Fibroblast of skin of right quadriceps (primary cell): Measurements from ENCODE around the gene TMEM132D.
"Not testable (repeated sequence)": the region's sequence is repeated elsewhere in the genome, so short reads cannot be mapped to it uniquely, and the experiment has no call there.

Source experiments
- DNase-seq: peaks from one replicate; pipeline ENCODE4 v3.0.0-alpha.2; 2013

The TMEM132D gene

DNA sequence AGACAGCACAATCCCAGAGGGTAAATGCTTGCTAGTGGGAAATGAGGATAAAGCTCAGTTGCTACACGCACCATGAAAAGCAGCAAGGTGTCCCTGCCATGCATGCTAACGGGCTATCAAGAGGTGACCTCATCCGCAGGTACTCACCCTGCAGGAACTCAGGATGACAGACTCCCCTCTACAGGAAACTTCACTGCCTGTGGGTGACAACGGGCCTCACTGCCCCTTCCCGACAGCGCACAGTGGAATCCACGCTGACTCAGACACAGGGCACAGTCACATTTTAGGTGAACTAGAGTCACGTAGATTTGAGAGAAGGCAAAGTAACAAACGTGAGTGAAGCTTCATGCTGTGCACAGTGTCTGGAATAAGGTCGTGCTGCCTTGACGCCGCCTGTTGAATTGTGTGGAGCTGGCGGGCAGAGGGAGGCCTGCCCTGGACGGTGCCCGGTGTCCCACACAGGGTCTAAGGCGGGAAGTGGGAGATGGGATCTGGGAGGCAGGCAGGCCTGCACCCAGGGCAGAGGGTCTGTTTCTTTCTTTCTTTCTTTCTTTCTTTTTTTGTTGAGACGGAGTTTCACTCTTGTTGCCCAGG lies 331.8 kb downstream of the TMEM132D start:
- DNase-seq, result no peak

DNA sequence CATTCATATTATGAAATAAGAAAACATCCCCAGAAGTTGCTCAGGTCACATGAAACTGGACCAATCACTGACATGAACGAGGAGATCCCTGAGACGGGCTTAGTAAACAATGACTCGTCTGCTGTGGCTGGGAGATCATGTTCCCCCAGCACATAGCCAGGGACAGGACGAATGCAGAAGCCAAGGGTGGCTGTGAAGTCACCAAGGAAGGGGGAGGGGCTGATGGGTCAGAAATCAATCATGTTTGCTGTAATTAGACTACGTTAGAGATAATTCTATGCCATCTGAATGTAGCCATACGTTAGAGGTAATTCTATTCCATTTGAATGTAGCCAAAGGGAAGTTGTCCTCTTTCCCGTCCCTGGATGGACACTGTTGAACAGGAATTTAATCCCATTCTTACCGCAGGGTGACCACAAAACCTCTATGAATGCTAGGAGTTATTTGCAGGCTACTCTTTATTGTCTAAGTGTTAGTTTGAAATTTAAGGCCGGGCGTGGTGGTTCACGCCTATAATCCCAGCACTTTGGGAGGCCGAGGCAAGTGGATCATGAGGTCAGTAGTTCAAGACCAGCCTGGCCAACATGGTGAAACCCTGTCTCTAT lies 332.9 kb downstream of the TMEM132D start:
- no peak for DNase-seq

DNA sequence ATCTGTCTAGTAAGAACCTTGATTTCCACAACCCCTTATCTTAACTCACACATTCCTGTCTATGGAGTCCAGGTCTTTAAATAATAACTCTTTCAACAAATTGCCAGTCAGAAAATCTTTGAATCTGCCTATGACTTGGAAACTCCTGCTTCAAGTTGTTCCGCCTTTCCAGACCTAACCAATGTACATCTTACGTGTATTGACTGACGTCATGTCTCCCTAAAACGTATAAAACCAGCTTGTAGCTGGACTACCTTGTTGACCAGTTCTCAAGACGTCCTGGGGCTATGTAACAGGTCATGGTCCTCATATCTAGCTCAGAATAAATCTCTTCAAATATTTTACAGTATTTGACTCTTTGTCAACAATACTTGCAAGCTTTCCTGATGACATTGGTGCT lies 337.0 kb downstream of the TMEM132D start:
- no peak for DNase-seq

DNA sequence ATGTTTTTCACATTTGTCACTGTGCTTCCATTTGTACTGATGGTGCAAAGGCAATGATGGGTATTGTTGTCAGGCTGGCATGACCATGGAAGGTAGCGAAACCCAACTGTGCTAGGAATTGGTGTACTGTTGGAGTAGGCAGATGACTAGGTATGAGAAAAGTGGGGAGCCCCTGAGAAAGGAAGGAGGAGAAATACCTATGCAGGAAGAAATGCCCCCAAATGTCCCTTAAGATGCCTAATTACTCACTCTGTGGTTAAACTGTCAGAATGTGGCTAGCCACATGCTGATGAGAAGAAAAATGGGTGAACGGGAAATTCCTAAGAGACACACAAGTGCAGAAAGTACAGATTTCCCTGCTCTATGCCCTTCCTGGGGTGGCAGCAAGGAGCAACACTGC lies 339.1 kb downstream of the TMEM132D start:
- no peak for DNase-seq

DNA sequence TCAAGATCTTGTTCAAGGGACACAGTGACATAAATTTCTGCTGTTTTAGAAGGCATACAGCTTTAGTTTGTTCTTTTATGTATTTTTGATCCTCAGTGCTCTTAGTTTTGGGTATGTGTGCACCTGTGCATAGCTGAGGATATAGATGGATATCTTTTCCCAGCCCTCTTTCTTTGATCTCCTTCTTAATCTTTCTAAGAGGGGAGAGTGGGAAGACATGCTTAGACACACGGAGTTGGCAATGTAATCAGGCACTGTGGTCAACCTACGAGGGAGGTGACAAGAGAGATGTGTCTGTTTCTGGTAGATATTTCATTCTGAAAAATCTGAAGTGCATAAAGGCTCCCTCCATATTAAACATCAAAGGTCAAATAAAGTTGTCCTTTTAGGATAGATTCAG lies 340.6 kb downstream of the TMEM132D start:
- no peak for DNase-seq

DNA sequence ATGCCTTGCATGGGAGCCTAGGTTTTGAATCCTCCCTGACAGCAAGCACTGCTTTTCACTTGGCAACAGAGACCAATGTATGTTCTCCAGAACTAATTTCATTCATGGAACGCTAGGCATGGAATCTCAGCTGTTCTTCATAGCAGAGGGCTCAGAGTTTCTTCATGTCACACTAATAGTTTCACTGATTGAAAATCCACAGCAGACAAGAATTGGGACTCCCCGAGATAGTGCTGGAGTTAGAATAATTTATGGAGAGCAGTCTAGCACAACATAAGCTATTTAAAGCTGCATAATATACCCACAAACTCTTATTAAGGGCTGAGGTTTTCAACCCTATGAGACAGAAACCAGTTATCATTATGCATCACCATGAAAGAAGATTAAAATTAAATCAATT lies 342.5 kb downstream of the TMEM132D start:
- DNase-seq, result no peak

DNA sequence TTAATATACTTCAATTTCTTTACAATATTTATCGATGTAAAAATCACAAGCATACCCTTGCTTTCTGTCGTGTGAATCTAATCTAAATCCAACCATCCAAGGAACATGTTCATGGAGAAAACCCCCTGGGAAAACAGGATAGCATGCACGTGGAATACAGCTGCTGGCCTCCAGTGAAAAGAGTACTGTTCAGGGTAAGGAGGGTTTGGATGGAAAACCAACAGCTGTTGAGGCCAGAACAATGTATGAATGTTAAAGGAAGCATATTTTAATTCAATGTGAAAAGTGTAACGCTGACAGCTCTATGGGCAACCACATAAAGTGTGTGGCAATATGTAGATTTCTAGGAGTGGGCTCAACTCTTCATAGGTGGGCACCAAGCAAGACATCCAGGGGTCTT lies 344.0 kb downstream of the TMEM132D start:
- no peak for DNase-seq

DNA sequence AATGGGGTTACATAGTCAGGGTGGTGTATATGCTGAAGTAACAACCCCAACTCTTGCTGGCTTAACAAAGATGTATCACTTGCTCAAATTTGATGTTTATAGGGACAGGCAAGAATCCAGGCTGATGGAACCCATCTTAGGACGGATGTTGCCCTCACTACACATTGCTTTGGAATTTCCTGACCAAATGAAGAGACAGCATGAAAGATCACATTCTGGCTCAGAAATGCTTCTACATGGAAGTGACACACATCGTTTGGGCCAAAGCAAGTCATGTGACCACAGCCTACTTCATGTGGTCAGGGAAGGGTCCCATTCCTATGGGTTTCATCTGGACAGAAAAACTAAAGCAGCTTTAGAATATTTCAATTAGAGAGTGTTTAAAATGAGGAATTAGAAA lies 345.8 kb downstream of the TMEM132D start:
- peak; percentile 67 for DNase-seq

DNA sequence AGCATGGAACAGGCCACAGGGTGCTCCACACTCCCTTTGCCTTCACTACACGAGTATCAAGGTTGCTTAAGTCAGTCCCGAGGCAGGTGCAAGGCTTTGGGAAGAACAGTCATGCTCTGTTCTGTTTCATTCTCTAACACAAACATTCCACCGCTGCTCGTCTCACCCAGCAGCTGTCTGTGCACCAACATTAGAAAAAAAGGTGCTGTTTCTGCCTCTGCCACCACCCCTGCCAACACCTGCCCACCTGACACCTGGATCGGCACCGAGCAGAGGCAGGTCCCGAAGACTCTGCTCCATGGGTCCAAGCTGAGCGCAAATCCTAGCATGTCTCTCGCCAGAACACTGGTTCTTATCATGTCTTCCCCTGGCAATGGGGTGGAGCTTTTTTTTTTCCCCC lies 347.7 kb downstream of the TMEM132D start:
- no peak for DNase-seq

DNA sequence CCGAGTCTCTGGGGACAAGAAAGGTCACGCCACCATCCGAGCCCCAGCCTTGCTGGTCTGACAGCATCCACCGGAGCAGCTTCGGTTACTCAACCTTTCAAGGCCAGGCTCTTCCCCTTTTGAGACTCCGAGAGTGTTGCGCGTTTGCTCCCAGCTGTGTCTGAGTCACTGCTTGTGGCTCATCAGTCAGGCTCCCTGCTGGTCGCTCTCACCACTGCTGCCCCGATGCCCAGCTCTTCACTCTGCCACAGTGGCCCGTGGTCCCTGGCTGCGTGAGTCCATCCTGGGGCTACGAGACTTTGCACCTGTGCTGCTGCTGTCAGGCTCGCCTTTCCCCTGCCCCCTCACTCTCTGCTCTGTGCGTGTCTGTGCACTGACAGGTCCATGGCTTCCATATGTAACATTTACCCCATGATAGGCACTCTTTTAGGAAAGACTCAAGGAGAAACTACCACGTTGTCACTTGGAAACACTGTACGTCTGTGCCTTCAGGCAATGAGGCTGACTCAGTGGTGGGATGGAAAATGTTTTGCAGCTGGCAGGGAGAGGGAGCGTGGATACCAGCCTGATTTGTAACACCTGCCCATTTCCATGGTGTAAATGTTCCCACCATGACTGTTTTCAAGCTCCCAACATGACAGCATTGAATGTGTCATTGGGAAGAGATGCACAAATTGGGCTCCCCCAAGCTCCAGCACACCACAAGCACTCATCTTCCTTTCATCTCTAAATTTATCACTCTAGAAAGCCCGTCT lies 350.7 kb downstream of the TMEM132D start:
- DNase-seq, result no peak

DNA sequence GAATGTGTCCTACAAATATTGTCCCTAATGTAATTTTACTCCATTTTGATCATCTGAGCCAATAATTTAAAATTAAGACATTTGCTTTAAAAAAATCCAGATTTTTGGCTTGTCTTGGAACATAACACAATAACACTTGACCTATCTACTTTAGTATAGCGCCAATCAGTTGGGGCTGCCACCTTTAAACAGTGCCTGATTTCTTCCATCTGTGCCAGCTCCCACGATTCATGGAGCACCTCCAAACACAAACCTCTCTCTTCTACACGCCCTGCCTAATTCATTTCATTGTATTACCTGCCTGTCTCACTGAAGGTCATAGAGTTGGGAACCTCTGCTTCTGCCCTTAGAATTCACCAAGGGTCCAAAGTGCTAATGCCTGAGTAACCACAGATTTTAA lies 352.4 kb downstream of the TMEM132D start:
- no peak for DNase-seq

DNA sequence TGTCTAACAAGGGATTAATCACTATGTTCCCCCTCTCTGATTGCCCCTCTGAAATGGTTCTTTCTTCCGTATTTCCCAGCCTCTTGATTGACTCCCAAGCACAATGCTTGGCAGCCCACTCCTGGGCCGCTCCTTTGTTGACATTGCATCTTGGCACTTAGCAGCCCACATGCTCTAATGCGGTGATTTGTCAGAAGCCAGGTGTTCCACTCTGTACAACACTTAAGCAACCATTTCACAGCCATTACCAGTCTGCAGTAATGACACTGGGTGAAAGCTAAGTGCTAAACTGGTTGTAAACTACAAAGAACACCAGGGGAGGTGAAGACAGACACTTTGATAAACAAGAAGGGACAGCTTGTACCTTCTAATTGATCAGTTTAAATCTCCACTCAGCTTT lies 353.5 kb downstream of the TMEM132D start:
- no peak for DNase-seq

DNA sequence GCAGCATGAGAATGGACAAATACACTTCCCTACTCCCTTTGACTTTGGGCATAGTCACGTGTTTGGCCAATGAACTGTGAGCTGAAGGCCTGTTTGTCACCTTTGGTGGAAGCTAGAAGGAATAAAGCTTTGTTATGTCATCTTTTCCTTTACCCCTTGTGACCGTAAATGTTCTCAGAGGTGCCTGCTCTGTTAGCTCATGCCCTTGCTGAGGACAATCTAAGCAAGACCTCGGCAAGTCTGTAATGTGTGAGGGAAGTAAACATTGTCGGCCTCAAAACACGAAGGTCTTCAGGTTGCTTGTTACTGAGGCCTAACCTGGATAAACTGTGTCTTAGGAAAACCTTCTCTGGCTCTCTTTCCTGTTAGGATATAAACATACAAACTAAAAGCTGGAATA lies 354.2 kb downstream of the TMEM132D start:
- DNase-seq, result no peak

DNA sequence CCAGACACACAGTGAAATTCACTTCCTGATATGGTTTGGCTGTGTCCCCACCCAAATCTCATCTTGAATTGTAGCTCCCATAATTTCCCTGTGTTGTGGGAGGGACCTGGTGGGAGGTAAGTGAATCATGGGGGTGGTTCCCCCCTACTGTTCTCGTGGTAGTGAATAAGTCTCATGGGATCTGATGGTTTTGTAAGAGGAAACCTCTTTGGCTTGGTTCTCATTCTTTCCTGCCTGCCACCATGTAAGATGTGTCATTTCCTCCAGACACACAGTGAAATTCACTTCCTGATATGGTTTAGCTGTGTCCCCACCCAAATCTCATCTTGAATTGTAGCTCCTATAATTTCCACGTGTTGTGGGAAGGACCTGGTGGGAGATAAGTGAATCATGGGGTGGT lies 354.8 kb downstream of the TMEM132D start:
- peak; percentile 8 for DNase-seq

DNA sequence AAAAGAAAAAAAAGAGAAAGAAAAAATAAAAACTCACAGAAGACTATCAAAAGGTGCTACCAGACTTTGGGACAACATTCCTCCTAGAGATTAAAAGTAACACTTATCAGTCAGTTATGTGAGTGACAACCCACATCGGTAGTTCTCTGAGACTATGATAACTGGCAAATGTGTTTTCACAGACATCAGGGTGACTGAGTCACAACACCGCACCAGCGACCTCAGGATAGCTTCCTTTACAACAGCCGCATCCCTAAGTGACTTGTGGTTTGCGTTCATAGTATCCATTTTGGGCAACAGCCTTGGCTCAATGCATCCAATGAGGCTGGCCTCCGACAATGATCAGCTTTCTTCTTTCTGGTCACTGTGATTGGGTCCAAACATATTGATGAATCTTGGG lies 359.1 kb downstream of the TMEM132D start:
- DNase-seq, result no peak

DNA sequence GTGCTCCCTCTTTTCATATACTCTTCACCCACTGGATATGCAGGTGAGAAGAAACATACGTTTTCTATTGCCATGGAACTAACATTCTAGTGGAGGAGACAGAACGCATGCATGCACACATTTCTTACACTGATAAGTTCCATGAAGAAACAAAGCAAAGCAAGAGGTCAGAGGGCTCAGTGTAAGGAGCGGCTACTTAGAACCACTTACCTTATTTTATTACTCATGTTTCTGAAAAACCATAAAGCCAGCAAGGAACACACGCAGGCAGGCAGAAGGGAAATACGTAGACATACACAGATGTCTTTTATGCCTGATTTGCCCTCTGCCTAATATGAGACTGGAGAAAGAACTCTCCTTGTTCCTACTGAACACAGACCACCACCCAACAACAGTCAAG lies 362.9 kb downstream of the TMEM132D start:
- no peak for DNase-seq

DNA sequence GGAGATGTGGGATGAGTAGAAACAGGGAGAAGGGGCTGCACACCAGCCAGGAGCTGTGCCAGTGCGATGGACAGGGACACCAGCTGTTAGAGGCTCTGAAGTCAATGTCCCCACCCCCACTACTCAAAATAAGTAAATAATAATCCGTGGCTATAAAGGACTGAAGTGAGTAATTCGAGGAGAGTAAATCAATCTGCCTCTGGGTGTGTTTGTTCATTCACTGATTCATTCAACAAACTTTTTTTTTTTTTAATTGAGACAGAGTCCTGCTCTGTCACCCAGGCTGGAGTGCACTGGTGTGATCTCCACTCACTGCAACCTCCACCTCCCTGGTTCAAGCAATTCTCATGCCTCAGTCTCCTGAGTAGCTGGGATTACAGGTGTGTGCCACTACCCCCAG lies 363.6 kb downstream of the TMEM132D start:
- no peak for DNase-seq

DNA sequence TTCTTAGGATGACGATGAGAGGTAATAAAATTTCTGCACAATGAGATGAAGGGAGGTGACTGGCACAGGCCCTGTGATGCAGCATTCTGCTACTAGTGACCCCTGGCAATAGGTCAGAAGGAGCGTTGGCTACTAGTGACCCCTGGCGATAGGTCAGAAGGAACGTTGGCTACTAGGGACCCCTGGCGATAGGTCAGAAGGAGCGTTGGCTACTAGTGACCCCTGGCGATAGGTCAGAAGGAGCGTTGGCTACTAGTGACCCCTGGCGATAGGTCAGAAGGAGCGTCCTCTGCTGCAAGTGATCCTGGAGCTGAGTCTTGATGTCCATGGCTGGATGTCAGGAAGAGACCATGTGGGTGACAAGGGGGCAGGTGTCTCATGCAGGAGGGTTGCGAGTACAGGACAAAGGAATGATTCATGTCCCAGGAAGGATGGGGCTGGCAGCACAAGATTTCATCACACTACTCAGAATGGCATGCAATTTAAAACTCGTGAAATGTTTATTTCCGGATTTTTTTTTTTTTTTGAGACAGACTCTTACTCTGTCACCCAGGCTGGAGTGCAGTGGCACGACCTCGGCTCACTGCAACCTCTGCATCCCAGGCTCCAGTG lies 365.0 kb downstream of the TMEM132D start:
- not testable (repeated sequence) for DNase-seq

DNA sequence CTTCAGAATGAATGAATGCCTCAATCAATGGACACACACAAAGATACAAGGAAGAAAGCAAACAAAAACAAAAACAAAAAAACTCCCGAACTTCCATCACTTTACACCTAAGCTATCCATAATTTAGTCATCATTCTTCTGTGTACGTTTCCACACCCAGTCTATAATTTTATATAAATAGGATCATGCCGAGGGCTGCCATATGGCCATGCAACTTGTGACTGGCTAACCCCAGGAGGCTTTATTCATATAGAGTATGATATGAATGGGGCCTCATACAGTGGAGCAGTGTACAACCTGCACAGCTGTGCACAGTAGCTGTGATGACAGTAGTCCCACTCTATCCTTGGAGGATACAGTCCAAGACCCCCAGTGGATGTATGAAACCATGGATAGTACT lies 365.7 kb downstream of the TMEM132D start:
- DNase-seq, result no peak

DNA sequence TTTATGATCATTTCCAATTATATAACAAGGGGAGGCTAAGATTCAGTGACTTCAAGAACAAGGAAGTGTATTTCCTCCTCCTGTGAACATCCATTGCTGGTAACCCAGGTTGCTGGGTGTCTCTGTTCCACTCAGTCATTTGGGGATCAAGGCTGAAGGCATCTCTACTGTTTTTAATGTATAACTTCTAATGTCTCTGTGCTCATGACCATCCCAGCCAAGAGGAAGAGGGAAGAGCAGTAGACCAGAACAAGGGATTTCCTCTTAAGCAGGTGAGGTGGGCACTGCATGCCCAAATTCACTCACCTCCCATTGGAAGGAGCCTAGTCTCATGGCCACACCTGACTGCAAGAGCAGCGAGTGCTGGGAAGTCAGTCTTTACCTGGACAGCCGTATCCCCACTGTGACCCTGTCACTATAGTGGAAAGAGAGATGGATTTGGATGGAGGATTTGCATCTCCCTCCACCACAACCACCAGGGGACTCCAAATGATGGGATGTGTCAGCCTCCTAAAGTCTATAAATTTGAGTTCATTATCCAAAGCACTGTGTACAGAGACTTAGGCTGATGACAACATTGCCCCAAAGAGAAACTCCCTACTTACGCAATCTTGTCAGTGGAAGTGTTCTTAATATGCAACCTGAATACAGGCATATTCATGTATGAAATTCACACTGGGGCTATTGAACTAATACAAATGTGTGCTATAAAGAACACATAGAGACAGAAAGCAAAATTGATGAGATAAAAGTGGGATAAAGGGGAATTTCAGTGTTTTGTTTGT lies 368.7 kb downstream of the TMEM132D start:
- no peak for DNase-seq

DNA sequence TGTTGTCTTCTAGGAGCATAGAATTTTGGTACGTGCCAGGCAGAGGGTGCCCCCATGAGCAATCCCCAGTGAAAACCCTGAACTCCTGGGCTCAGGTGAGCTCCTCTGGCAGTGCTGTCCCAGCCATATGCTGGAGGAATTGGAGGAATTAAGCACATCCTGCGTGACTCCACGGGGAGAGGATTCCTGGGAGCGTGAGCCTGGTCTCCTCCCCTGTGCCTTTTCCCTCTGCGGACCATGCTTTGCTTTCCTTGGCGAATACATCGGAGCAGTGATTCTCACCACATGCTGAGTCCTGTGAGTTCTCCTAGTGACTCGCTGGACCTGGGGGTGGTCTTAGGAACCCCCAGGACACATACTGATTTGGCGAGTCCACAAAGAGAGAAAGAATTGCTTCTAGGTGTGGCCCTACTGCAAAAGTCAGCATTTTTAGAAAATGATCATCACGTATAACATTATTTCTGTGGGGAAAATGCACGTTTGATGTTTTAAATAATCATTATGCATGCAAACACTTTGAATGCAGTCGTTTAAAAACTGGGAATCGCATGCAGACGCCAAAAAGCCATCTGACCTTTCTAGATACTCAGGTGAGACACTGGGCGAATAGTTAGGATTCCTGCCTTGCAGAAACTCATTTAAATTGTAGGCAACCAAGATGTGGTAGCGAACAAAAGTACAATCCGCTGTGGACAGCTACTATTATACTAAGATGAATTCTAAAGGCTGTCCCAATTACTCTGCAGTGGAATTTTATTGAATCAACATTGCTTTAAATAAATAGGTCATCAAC lies 370.9 kb downstream of the TMEM132D start:
- no peak for DNase-seq

DNA sequence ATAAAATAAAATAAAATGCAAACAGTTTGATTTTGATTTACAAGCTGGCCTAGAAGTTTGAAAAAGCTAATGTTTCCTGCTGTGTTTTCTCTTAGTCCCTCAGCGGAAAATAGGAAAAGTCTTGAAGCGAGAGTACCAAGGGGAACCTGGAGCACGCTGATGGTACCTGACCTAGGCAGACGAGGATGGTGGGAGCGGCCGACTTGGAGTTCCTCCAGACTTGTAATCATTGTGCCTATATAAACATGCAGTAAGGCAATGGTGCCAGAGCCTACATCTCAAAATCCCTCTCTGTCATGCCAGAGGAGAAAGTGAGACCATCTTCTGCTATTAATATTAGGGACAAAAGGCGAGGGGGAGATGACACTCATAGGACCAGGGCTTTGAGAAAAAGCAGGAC lies 371.7 kb downstream of the TMEM132D start:
- DNase-seq, result no peak
